ENCODE results near the gene MBNL3.

MBNL3 gene, protein sequence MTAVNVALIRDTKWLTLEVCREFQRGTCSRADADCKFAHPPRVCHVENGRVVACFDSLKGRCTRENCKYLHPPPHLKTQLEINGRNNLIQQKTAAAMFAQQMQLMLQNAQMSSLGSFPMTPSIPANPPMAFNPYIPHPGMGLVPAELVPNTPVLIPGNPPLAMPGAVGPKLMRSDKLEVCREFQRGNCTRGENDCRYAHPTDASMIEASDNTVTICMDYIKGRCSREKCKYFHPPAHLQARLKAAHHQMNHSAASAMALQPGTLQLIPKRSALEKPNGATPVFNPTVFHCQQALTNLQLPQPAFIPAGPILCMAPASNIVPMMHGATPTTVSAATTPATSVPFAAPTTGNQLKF

DNA sequence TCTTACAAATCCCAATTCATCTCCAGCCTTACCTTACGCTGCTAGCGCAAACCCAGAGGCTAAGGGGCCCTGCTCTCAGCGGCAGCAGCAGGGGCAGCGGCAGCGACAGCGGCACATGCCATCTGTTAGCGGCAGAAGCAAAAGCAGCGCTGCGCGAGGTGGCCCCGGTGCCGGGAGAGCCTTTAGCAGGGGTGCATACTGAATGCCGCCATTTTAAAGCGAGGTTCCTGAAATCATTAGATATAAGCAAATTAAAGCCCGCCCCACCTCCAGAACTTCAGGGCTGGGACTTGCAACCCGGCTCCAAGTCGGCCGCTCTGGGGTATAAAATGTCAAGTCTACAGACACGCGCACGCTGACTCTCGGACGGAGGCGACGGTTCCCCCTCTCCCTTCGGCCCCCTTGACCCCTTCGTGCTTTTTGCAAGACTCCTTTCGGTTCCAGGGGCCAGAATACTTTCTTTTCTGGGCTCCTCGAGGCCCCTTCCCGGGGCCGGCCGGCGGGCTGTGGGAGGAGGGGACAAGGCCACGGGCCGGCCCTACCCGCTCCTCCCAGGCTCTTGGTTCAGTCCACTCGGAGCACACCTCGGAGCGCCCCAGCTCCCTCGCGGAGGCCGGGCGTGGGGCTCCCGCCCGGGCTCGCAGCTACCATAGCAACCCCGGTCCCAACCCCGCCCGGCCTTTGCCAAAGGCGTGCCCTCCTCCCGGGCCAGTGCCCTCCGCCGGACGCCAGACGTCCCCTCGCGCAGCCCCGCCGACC lies at the start of gene MBNL3:
MBNL3 (minus strand) TSS at position 220 of the 759 bp plus-strand sequence. CDS start 49,427 bp downstream, outside the sequence.
- peak; percentile 36 for DNase-seq (ENCODE audit: low spot score)

DNA sequence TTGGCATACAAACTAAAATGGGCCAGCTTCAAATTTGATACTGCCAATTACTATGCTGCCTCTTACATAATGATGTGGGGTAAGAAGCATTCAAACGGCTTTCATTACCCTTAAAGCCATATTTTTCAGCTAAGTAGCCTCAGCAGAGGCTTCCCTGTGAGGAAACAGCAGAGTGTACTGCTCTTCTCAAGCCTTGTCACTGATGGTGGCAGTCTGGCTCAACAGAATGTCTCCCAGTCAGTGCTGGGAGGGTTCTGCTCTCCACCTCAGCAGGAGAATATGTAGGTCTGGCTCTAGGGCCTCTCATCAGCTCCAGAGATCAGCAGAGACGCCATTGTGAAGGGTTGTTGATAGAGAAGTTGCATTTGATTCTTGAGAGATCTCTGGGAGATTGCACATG lies 44.6 kb upstream of the MBNL3 start:
- DNase-seq (ENCODE audit: low spot score), result no peak

DNA sequence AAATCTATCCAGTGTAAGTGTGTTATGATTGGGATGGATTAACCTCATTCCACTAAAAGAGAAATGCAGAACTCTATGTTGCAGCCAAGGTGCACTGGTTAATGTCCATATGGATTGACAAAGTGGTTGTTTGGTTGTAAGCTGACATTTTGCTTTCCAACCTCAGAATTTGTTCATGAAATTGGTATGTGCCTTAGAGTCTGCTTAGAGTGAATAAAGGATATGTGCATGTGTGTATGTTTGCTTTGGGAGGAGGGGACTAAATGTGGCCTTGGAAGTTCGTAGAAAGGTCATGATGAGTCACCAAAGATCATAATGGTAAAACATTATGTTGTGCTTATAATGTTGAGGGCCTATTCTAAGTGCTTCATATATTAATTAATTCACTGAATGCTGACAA lies 44.1 kb upstream of the MBNL3 start:
- DNase-seq (ENCODE audit: low spot score), result no peak

DNA sequence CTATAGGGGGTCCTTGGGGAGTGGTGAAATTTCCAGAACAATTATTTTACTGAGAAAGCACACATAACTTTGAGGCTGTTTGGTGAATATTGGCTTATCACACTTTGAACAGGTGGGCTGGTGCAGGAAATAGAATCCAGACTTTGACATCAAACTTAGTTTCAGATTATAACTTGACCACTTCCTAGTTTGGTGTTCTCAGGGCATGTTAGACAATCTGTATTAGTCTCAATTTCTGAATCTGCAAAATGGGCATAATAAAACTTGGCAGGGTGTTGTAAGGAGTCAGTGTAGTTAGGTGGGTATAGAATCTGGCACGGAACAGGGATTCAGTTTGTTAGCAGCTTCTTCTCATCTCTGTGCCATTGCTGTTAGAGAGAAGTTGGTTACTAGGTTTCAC lies 43.3 kb upstream of the MBNL3 start:
- DNase-seq (ENCODE audit: low spot score), result no peak

DNA sequence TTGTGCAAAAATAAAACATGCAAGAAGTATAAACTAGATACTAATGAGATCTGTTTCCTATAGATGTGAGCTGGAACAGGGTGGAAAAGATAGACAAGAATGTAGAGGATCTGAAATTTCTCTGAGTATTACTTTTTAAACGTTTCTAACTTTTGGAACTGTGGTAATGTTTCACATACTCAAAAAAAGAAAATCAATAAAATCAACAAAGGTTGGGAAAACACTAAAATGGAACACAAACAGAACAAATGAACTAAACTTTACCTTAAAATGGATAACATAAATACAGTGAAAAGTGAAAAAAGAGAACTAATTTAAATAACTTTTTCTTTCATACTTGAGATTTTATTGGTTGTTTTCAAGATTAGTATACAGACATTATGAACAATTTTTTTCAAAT lies 32.0 kb upstream of the MBNL3 start:
- DNase-seq (ENCODE audit: low spot score), result no peak

DNA sequence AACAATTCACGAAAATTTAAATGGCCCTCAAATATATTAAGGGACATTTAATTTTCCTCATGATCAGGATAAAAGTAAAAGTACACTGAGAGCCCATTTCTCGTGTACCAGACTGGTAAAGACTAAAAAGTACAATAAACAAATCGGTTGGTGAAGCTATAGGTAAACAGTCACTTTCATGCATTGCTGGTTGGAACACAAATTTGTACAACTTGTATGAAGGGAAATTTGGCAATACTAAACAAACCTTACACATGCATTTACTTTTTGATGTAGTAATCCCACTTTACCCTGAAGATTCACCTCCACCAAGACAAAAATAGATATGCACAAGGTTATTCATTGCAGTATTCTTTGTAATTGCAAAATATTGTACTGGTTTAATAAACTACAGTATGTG lies 31.4 kb upstream of the MBNL3 start:
- no peak for DNase-seq (ENCODE audit: low spot score)

DNA sequence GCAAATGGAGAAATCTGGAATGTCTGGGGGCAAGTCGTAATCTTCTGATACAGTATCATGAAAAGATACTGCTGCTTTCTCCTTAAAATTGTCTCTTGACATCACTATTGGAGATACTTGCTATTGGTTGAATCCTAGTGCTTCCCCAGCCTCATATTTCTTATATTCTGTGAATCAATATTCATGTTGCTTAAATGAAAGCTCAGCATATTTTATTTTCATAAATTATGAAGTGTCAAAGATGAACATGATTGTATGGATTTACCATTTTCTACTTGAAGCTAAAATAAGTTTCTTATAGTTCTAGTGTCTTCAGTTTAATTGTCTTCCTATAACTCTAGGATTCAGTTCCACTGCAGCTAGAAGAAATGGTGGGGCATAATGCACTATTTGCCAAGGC lies 29.6 kb upstream of the MBNL3 start:
- no peak for DNase-seq (ENCODE audit: low spot score)

DNA sequence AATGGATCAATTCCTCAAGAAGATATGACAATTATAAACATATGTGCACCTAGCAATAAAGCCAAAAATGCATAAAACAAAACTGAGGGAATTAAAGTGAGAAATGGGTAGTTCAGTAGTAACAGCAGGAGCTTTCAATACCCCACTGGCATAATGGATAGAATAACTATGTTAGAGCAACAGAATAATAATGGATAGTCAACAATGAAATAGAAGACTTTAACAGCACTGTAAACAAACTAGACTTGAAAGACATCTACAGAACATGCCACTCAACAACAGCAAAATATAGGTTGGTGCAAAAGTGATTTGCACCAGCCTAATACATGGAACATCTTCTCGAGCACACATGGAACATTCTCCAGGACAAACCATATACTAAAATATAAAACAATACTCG lies 20.0 kb upstream of the MBNL3 start:
- no peak for DNase-seq (ENCODE audit: low spot score)

DNA sequence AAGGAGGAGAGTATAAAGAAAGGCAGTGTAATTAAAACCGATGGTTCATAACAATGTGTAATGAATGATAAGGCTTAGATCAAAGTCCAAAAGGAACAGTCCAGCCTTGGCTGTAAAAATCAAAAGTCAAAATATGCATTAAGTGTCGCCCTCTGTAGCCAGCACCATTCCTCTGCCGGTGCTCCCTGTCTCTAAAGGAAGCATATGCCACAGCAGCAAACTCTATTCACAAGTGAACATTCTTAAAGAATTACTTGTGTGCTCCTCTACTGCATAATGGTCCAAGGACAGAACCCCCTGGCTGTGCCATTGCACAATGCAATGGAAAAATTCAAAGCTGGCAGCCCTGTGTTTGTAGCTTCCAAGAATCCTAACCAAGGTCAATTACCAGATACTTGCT lies 16.3 kb upstream of the MBNL3 start:
- no peak for DNase-seq (ENCODE audit: low spot score)

DNA sequence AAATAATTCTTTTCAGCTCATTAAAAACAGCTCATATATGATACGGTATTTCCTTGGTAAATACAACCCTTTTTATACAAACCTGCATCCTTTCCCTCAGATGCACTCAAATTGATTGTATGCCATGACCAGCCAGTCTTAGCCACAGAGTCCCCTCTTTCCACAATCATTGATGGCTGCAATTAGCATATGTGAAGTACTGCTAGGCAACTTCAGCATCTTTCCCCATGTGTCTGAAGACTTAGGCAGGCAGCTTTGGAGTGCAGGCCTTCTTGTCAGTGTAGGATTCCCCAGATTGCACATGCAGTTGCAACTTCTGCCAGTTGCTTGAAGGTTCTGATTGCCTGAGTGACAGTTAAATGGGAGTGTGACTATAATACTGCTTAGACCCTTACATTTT lies 15.6 kb upstream of the MBNL3 start:
- no peak for DNase-seq (ENCODE audit: low spot score)

DNA sequence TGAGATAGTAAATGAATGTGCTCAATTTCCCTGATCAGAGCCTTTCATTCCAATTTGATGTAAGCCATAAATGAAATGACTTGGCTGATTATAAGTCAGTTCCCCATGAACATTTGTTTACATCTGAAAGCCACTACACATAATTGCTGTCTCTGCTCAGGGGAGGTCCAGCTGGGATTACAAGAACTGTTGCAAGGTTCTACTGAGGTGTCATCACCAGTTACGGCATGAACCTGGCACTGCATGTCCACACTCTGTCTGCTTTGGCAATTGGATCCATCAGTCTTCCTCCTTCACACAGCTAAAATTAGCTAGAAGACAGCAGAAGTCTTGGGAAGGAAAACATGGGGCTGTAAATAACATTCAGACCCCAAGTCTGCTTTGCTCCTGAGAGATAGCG lies 12.8 kb upstream of the MBNL3 start:
- DNase-seq (ENCODE audit: low spot score), result no peak

DNA sequence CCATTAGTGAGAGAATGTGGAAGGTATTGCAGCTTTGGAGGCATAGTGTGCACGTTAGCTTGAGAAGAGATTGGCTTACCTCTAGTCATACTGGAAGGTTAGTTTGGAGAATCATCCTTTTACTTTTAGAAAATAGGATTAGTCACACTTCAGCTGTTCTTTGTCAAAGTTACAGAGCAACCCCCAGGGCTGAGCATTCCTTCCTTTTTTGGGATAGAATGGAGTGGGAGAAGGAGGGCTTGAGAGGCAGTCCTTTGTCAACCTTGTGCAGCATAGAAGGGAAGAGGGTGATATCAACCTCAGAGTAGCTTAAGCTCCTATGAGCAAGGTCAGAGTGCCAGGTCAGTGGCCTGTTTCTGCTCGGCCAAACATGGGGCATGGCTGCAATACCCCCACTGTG lies 8.6 kb upstream of the MBNL3 start:
- DNase-seq (ENCODE audit: low spot score), result no peak

DNA sequence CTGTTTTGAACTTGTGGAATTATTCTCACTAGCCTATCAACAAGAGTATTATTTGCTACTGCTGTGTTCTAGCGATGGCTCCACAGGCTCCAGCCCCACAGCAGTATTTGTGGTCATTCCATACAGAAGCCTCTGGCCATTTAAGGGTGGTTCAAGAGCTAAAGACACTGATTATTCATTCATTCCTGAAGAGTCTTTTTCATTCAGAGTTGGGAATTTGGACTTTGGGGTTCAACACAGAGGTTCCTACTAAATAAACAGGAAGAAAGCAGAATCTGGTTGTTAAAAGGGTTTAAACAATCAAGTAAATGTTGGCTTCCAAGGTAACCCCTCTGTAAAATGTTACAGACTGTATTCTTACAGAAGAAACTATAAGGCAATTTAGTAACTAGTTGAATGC lies 4.3 kb upstream of the MBNL3 start:
- DNase-seq (ENCODE audit: low spot score), result no peak

DNA sequence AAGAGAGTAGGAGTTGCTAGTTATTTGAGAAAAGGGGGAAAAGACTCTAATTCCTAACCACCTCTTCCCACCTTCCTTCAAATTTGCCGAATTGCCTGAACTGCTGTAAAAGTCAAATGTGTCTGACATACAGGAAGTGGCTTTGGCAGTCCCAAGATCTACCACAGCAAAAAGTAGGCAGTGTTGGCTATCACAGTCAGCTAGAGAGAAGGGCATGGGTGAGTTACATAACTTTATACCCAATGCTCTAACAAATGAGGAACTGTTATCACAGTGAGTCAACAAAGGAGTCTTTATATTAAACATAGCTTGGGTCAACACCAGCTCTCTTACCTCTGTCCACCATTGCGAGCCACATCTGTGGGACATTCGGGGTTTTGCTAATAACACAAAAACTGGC lies 2.4 kb upstream of the MBNL3 start:
- DNase-seq (ENCODE audit: low spot score), result no peak

DNA sequence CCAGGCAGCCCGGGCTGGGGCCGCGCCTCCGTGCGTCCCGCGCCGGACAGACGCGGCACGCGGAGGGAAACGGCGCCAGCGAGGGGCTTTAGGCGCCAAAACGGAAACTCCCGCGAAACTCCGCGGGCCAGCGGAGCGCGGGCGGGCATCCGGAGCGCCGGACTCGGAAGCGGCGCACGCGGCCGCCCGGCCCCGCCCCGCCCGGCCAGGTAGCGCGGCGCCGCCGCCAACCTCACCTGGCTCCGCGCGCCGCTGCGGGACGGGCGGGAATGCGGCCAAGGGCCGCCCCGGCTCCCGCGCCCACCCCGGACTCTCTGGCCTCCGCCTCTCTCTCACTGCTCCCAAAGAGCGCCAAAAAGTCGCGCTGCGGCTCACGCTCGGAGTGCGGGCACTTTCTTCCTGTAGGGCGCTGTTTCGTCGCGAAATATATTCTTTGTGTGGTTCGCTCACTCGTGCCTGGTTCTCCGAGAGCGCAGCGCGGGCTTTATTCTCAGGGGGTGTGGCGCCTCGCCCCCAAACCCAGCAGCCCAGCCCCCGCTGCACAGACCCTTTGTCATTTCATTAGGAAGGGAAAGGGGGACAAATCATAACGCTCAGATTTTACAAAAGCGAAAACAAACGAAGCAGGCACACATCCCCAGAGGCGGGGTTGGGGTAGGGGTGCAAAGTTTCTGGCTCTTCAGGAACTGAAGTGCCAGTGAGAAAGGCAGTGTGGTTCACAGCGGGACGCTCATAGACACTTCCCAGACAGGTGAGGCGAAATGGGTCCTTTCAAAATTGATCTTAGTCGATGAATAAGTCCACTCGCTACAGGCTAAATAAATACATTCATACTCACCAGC lies 961 bp upstream of the MBNL3 start:
- peak; percentile 35 for DNase-seq (ENCODE audit: low spot score)

DNA sequence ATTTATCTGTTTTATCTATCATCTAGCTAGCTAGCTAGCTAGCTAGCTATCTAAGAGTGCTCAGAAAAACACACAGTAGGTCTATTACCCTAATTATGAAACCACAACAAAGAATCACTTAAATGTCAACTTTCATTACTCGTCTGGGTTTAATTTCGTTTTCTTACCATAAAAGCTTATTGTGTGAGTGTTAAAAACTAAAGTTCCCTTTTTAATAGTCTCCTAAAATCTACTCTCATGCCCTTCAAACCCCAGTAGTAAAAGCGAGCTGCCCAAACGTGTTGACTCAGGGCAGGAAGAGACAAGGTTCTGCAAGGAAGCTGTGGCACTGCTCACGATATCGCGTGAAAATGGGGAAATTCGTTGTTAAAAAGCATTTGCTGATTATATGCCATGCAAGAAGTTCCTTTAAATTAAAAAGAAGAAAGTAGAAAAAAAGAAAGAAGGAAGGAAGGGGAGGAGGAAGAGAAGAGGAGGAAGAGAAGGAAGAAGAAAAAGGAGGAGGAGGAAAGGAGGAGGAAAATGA lies 595 bp downstream of the MBNL3 start:
- DNase-seq (ENCODE audit: low spot score), result no peak

DNA sequence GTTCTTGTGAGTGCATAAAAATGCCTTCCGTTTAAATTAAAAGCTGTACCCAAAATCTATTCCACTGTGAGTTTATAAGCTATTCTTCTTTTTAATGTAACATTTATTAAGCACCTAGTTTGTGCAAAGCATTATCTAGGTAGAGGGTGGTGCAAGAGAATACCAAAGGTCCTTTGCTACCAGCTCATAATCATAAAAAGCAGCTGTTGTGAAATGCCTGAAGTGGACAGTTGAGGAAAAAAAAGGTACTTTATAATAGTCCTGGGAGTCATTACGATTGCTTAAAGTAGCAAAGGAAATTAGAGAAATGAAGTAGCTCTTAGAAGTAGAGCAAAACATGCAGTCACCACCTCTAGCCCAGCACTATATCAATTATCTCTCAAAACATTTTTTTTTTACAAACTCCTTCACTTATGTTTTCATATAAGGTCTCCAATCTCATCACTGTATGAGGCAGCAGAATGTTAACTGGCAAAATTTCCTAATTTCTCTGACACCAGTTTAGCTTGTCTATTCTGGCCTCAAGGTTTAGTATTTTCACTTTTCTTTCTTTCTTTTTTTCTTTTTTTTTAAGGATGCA lies 2.1 kb downstream of the MBNL3 start:
- no peak for DNase-seq (ENCODE audit: low spot score)

DNA sequence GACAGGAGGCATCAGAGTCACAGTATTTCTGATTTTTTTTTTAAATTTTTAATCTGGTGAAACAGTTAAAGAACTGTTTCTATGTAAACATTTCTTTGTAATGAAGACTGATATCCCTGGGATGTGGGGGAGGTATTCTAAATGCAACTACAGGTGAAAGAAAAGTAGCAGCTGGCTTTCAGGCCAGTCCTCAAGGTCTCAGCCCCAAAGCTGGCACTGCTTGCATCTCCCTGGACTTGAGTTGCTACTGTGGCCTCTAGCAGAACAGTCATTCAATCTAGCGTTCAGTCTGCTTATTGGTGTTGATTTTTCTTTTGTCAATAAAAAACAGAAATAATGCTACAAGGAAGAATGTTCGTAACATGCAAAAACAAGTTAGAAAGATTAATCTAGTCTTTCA lies 4.9 kb downstream of the MBNL3 start:
- no peak for DNase-seq (ENCODE audit: low spot score)

DNA sequence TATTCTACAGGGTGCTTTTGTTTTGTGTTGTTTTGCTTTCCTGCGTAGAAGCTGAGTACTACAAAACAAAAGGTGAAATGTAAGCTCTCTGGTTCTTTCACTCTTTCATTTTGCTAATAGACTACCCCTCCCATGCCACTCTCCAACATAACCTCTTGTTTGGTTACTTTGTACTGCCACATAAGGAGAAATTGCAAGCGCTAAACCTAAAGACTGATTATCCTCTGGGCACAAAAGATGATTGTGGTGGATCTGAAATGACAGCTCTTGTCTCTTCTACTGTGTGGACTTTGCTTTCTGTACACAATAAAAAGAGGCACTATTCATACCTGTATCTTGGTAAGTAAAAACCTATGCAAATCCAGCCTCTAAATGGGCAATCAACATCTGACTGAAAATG lies 5.3 kb downstream of the MBNL3 start:
- DNase-seq (ENCODE audit: low spot score), result no peak

DNA sequence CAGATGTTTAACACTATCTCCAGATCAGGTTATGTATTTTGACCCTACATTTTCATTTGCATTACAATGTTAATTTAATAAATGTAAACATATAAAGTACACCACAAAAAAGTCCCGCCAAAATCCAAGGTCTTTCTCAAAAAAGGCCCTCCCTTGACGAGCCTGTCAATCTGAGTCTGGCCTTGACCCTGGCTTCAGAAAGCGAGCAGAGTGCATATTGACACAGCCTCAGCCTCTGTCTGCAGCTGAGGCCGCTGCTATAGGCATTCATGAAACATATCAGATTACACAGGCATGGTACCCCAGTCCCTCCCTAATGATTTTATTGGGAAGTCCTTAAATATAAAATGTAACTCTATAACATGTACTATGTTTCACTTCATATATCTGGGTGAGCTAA lies 6.2 kb downstream of the MBNL3 start:
- DNase-seq (ENCODE audit: low spot score), result no peak

DNA sequence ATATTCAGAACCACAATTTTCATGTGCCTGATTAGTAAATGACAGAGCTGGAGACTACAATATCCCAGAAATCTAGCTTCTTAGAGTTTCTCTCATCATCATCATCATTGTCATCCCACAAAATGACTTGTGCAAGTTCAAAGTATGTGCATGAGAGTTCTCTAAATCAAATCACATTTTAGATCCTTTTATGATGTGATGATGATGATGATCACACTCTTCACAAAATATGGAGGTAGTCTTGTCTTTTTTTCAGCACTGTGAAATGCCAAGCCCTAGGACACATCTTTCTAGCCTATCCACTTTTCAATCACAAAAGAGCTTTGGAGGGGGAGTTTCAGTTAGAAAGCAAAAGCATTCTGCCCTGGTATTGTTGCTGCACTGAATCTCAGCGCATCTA lies 7.4 kb downstream of the MBNL3 start:
- no peak for DNase-seq (ENCODE audit: low spot score)

DNA sequence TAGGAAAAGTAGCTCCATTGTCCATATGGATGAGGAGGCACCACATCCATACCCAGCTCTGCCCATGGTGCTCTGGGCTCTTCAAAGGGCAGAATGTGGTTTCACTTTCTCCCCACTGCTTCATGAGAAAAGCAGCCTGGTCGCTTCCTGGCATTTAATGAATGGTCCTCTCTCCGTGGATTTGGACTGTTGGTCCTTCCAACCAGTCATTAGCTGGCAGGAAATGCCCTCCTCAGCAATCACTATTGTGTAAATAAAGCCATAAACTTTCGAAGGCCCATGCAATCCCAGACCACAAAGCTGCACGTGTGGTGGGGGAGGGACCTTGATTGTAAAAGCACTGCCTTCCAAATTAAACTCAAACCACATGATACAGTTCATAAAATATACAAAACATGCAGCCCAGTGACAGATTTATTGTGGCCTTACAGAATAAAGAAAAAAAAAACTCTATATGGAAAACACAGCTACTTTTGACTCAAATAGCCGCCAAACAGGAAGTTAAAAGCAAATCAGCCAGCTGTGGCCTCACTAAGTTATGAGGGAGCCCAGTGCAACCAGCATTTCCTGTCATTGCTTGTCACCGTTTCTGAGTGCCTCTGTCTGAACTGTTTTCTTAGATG lies 8.1 kb downstream of the MBNL3 start:
- DNase-seq (ENCODE audit: low spot score), result no peak
